ENCODE results near the gene C6orf120. TPM values are rescaled to one million over a fixed set of nuclear protein-coding genes. Genes with fewer than 3 reads are reported as not detected.

Gene C6orf120
- total and polyA plus RNA-seq, 2 of the 13 experiments (the other 11 are each of a cell fraction or from before 2014, with no cell fraction given) = 21.7 to 29.9 TPM

DNA sequence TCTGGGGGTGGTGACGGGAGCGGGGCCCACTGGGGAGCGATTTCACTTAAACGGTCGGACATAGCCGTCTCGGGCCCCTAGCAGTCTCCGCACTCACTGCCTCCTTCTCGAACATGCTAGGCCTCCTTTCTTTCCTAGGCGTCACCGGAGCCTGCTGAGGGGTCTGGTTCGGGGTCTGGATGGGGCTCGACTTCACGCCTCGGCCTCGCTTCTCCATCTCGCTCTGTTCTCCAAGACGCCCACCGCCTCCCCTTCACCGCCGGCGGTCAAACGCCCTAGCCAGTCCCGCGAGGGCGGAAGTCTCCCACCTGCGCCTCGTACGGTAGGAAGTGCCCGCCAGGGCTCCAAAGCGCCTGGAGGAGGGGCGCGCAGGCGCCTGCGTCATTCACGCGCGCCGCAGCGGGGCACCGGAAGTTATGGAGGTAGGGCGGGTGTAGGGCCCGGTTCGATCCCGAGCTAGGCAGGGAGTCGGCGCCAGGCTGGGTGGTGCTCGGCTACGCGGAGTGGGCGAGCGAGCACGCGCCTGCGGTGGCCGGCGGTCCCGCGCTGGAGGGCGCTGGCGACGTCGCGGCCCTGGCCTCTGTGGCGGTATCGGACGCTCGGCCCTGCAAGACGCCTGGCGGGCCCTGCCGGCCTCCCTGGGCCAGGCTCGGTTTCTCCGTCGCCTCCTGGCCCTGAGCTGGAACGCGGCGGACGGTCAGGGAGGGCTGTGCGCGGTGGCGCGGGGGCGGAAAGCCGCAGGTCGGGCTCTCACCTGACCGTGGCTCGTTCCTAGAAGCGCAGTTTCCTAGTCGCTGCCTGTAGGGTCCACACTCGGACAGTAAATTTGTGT, 49.5 kb downstream of the C6orf120 start, which contains the start of the genes DYNLT2 and ERMARD (continued):
- peak; percentile 97 for TF ChIP-seq CSRNP1 (CRISPR knock-in tag; IDR thresholded peaks at IDR 0.05)
- TF ChIP-seq MBNL3 (CRISPR knock-in tag; conservative IDR thresholded peaks at IDR 0.05) = no peak
- no peak; the same call in 1 of the 2 replicates for TF ChIP-seq RFX5 (IDR thresholded peaks at IDR 0.05; ENCODE audit: low read depth, low read length)
- TF ChIP-seq TCF7L2 (IDR thresholded peaks at IDR 0.05; ENCODE audit: low read depth, low read length) = no peak
- peak; percentile 96 for TF ChIP-seq MTA1 (CRISPR knock-in tag; IDR thresholded peaks at IDR 0.05; ENCODE audit: borderline replicate concordance)
- TF ChIP-seq RFX1 (IDR thresholded peaks at IDR 0.05) = no peak
- no peak for TF ChIP-seq MED13 (CRISPR knock-in tag; IDR thresholded peaks at IDR 0.05)
- TF ChIP-seq, protein P1, sequence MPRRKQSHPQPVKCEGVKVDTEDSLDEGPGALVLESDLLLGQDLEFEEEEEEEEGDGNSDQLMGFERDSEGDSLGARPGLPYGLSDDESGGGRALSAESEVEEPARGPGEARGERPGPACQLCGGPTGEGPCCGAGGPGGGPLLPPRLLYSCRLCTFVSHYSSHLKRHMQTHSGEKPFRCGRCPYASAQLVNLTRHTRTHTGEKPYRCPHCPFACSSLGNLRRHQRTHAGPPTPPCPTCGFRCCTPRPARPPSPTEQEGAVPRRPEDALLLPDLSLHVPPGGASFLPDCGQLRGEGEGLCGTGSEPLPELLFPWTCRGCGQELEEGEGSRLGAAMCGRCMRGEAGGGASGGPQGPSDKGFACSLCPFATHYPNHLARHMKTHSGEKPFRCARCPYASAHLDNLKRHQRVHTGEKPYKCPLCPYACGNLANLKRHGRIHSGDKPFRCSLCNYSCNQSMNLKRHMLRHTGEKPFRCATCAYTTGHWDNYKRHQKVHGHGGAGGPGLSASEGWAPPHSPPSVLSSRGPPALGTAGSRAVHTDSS (CRISPR knock-in tag; conservative IDR thresholded peaks at IDR 0.05) = peak; percentile 83; the same call in 1 of the 2 replicates
- TF ChIP-seq ZBTB7A (CRISPR knock-in tag; IDR thresholded peaks at IDR 0.05) = peak; percentile 81
- TF ChIP-seq, protein P2, sequence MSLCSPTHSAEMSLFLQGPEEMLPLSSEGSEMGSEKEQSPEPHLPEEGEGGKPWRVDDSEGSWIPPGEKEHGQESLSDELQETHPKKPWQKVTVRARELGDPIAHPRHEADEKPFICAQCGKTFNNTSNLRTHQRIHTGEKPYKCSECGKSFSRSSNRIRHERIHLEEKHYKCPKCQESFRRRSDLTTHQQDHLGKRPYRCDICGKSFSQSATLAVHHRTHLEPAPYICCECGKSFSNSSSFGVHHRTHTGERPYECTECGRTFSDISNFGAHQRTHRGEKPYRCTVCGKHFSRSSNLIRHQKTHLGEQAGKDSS (CRISPR knock-in tag; IDR thresholded peaks at IDR 0.05; ENCODE audit: borderline replicate concordance, low read depth) = peak; percentile 97; the same call in 1 of the 2 replicates
- peak; percentile 93 for TF ChIP-seq EEA1 (CRISPR knock-in tag; IDR thresholded peaks at IDR 0.05; ENCODE audit: borderline replicate concordance)
- peak; percentile 84 for TF ChIP-seq HNRNPL (IDR thresholded peaks at IDR 0.05; ENCODE audit: low read depth, low read length)
- TF ChIP-seq NFRKB (IDR thresholded peaks at IDR 0.05) = peak; percentile 44; the same call in 1 of the 2 replicates
- peak; percentile 99 for TF ChIP-seq EED (CRISPR knock-in tag; IDR thresholded peaks at IDR 0.05)
- TF ChIP-seq ZNF598 (CRISPR knock-in tag; IDR thresholded peaks at IDR 0.05; ENCODE audit: borderline replicate concordance) = peak; percentile 87; the same call in 1 of the 2 replicates
- TF ChIP-seq ATM (IDR thresholded peaks at IDR 0.05; ENCODE audit: borderline replicate concordance) = no peak
- TF ChIP-seq, protein P3, sequence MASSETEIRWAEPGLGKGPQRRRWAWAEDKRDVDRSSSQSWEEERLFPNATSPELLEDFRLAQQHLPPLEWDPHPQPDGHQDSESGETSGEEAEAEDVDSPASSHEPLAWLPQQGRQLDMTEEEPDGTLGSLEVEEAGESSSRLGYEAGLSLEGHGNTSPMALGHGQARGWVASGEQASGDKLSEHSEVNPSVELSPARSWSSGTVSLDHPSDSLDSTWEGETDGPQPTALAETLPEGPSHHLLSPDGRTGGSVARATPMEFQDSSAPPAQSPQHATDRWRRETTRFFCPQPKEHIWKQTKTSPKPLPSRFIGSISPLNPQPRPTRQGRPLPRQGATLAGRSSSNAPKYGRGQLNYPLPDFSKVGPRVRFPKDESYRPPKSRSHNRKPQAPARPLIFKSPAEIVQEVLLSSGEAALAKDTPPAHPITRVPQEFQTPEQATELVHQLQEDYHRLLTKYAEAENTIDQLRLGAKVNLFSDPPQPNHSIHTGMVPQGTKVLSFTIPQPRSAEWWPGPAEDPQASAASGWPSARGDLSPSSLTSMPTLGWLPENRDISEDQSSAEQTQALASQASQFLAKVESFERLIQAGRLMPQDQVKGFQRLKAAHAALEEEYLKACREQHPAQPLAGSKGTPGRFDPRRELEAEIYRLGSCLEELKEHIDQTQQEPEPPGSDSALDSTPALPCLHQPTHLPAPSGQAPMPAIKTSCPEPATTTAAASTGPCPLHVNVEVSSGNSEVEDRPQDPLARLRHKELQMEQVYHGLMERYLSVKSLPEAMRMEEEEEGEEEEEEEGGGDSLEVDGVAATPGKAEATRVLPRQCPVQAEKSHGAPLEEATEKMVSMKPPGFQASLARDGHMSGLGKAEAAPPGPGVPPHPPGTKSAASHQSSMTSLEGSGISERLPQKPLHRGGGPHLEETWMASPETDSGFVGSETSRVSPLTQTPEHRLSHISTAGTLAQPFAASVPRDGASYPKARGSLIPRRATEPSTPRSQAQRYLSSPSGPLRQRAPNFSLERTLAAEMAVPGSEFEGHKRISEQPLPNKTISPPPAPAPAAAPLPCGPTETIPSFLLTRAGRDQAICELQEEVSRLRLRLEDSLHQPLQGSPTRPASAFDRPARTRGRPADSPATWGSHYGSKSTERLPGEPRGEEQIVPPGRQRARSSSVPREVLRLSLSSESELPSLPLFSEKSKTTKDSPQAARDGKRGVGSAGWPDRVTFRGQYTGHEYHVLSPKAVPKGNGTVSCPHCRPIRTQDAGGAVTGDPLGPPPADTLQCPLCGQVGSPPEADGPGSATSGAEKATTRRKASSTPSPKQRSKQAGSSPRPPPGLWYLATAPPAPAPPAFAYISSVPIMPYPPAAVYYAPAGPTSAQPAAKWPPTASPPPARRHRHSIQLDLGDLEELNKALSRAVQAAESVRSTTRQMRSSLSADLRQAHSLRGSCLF (CRISPR knock-in tag; IDR thresholded peaks at IDR 0.05; ENCODE audit: borderline replicate concordance) = 0 out of 2 replicates have a peak, but pooled peaks have one; percentile 46
- TF ChIP-seq, protein P4, sequence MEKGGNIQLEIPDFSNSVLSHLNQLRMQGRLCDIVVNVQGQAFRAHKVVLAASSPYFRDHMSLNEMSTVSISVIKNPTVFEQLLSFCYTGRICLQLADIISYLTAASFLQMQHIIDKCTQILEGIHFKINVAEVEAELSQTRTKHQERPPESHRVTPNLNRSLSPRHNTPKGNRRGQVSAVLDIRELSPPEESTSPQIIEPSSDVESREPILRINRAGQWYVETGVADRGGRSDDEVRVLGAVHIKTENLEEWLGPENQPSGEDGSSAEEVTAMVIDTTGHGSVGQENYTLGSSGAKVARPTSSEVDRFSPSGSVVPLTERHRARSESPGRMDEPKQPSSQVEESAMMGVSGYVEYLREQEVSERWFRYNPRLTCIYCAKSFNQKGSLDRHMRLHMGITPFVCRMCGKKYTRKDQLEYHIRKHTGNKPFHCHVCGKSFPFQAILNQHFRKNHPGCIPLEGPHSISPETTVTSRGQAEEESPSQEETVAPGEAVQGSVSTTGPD (CRISPR knock-in tag; IDR thresholded peaks at IDR 0.05) = no peak
